GM10248 (cell line): ENCODE measurements around the gene NFIA.
"Not testable (repeated sequence)": the region's sequence is repeated elsewhere in the genome, so short reads cannot be mapped to it uniquely, and the experiment has no call there.

ENCODE experiments used
- CTCF ChIA-PET: fragments of 300-600 bp; sonication (Branson Sonifier 250); formaldehyde crosslinking; extraction: SDS; loops from one replicate; lab custom pipeline; 2021; ENCODE audit warnings: antibody characterized with exemption; lab: Yijun Ruan, JAX
- POLR2A ChIA-PET: fragments of 350-650 bp; sonication (Branson Sonifier 250); formaldehyde crosslinking; extraction: SDS; loops from one replicate; lab custom pipeline; 2020; ENCODE audit warnings: antibody characterized with exemption; lab: Yijun Ruan, JAX
- DNase-seq: peaks from one replicate; pipeline ENCODE4 v3.0.0; 2012; ENCODE audit errors: extremely low spot score
- TF ChIP-seq, protein P1 (sequence below): IDR thresholded peaks from 2 replicates; pipeline ENCODE4 v1.5.1; 2012; ENCODE audit warnings: mild to moderate bottlenecking, low read depth; ENCODE audit errors: extremely low read depth, missing control alignments, control extremely low read depth

NFIA gene

DNA sequence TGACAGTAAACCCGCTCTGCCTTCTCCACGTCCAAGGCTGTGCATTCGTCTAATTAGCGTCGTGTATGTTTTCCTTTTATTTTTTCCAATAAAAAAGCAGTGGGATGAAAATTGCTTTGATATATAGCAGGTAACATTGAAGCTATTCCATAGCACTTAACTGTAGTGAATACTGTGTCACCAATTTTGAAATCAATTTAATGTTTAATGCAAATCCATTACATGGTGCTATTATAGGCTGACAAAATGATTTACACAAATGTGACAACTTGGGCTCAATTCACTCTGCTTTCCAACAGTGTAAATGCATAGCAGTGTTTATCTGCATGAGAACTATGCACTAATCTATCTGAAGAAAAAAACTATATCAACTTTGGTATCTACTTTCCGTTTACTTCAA, 377.8 kb downstream of the NFIA start:
- TF ChIP-seq, protein P1, sequence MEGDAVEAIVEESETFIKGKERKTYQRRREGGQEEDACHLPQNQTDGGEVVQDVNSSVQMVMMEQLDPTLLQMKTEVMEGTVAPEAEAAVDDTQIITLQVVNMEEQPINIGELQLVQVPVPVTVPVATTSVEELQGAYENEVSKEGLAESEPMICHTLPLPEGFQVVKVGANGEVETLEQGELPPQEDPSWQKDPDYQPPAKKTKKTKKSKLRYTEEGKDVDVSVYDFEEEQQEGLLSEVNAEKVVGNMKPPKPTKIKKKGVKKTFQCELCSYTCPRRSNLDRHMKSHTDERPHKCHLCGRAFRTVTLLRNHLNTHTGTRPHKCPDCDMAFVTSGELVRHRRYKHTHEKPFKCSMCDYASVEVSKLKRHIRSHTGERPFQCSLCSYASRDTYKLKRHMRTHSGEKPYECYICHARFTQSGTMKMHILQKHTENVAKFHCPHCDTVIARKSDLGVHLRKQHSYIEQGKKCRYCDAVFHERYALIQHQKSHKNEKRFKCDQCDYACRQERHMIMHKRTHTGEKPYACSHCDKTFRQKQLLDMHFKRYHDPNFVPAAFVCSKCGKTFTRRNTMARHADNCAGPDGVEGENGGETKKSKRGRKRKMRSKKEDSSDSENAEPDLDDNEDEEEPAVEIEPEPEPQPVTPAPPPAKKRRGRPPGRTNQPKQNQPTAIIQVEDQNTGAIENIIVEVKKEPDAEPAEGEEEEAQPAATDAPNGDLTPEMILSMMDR, result no peak
- POLR2A ChIA-PET, result no interaction called here
- no peak for DNase-seq
- CTCF ChIA-PET, result interaction anchor here (0.9 to 1.0 kb wide), 2 partner anchors 9 to 13 kb away, joined by 3 to 5 read pairs; no protein-coding TSS in a partner anchor

DNA sequence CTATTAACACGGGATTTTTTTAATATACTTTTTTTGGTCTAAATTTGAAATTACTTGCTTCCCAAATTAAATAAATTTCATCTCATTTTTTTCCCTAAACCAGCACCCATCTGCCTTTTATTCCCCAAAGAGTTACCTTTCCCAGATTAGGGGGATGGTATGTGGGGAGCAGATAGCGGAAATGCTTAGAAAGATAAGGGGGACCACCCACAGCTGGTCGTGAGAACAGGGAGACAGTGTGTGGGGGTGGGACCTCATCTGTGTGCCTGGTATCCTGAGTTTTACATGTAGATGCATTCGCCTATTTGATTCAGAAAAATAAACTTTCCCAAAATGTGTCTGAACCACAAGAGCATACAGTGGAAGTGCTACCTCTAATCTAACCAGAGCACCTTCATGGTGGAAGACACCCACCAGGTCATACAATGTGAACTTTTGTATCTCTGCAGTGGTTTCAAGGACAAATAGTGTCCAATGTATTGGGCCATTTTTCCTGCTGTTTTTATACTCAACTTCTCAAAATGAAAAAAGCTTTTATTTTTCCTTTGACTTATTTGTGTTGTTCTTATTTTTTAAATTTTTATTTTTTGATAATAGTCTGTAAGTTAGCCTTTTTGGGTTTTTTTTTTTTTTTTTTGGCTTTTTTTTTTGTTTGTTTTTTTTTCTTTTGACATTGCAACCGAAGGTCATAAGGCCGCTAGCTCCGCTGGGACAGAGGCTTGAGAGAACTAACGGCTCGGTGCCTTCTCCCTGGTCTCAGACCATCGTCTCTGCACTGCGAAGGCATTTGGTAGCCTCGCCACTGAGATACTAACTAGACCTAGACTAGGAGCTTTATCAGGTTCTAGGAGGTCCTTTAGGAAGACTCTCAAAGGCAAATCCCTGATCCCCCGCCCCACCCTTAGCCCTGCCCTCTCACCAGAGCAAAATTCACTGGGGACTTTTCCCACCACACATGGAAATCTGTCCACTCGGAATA, 379.3 kb downstream of the NFIA start:
- DNase-seq, result no peak
- CTCF ChIA-PET, result no interaction called here
- TF ChIP-seq, protein P1, result no peak
- POLR2A ChIA-PET, result no interaction called here

DNA sequence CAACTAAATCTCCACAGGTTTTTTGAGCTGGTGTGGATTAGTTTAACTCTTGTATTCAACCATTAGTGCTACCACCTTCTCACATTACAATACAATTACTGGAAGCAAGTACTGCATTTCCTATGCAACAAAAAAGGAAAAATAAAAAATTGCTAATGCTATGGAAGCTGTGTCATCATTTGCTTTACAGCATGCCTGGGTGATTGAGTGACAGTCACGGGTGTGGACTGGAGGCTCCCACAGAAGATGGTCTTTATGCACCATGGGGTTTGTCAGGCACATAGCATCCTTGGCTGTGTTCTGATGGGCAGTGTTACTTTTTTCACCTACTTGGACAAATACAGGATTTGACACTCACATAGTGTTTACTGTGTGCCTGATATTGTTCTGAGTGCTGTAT, 380.3 kb downstream of the NFIA start:
- ChIA-PET CTCF (interaction anchor here (2.6 kb wide), 1 partner anchor 11 kb away, joined by 7 read pairs; no protein-coding TSS in a partner anchor), POLR2A (no interaction called here)
- DNase-seq, result no peak
- TF ChIP-seq, protein P1, result no peak

DNA sequence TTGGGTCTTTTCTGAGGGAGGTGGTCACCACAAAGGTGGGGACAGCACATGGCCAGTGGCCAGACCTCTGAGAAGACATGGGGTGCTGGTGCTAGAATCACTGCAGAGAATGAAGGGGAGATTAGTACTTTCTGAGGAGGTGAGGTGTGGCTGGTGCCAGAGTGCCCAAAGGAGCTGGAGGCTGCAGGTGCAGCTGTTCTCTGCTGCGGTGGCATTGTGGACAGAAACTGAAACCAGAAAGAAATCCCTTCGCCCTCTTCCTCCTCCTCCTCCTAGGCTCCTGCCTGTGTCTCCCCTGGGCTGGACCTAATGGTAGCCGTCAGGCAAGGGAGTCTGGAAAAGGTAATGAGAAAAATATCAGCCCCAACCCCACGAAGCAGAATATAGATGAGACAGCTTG, 380.9 kb downstream of the NFIA start:
- ChIA-PET POLR2A (no interaction called here), CTCF (interaction anchor here (2.6 kb wide), 1 partner anchor 12 kb away, joined by 7 read pairs; no protein-coding TSS in a partner anchor)
- no peak for DNase-seq
- TF ChIP-seq, protein P1, result no peak

DNA sequence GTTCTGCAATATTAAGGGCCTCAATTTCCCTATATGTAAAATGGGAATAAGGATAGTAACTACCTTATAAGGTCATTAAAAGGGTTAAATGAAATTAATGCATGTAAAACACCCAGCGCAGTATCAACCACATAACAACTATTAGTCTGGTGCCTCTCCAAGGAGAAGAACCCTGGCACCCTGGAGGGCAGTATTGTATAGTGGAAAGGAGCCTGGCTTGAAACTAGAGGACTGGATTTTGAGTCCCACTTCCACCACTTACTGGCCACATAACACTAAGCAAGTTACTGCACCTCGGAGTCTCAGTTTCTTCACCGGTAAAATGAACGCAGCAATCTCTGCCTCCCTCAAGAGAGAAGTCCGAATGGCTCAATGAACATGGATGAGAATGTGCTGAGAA, 385.5 kb downstream of the NFIA start:
- DNase-seq, POLR2A ChIA-PET: not testable (repeated sequence)

DNA sequence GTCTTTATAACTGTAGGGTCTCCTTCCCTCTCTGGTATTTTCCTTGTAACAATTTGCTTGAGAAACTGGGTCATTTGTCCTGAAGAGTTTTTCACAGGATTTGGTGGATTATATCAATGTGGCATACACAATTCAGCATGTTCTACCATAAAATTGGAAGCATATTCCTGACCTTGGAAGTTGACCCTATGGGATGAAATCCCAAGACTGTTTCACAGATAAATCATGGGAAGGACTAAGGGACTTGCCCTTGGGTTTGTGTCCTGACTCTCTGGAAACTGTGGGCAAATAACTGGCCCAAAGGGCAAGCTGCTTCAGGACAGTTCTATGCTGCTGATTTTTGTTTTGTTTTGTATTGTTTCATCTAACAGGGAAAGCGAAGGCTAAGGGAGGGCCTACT, 387.0 kb downstream of the NFIA start:
- TF ChIP-seq, protein P1, result no peak
- ChIA-PET CTCF (no interaction called here), POLR2A (no interaction called here)
- DNase-seq, result no peak

More for the DNA sequence above, 385.5 kb downstream of the NFIA start:
- CTCF ChIA-PET, result not testable (repeated sequence)

DNA sequence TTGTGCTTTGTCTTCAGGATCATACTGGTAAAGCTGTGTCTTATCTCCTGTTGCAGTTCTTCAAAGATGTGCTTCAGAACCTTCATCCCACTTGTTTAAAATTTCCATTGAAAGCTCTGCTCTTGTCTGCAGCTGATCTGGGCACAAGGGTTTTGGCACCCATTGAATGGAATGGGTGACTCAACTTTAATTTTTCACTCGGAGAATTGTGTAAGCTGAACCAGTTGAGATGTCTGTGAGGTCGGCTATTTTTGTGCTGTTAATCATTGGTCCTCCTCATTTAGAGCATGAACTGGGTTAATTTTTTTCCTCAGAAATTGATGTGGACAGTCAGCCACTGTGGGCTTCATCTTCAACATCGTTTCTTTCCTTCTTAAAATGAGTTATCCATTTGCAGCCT, 390.5 kb downstream of the NFIA start:
- CTCF ChIA-PET, result interaction anchor here (1.4 kb wide), 1 partner anchor 13 kb away, joined by 3 read pairs; no protein-coding TSS in a partner anchor
- DNase-seq, result no peak
- POLR2A ChIA-PET, result no interaction called here
- TF ChIP-seq, protein P1, result no peak
